H1 (cell line): Measurements from ENCODE around the gene DIP2B. TPM values are rescaled to one million over a fixed set of nuclear protein-coding genes. Genes with fewer than 3 reads are reported as not detected.

Experiments
- CTCF ChIA-PET: fragments of 300-600 bp; sonication (Branson Sonifier 250); formaldehyde crosslinking; loops from one replicate; lab custom pipeline; 2021; ENCODE audit not compliant: partially characterized antibody; lab: Charles Lee
- POLR2A ChIA-PET: fragments of 300-600 bp; sonication (Branson Sonifier 250); formaldehyde crosslinking; loops from one replicate; lab custom pipeline; 2021; ENCODE audit warnings: inconsistent platforms; ENCODE audit not compliant: partially characterized antibody; lab: Charles Lee
- DNase-seq, 2 experiments: peaks; one replicate each; pipeline versions ENCODE4 v3.0.0 to v3.0.0-alpha.2; 2010 to 2022; ENCODE audit warnings: low spot score in 2 of 2, low read depth in 1 of 2, mixed read lengths in 1 of 2
- FAIRE-seq: peaks from 2 replicates; lab custom pipeline; 2011; peaks lifted over from hg19 to GRCh38; lab: Jason Lieb, UNC
- H2AFZ ChIP-seq: 2 replicates; pipeline ENCODE4 v1.8.1; 2012; ENCODE audit warnings: low read length, inconsistent platforms
- H2AK5ac ChIP-seq: 2 replicates; pipeline ENCODE4 v1.6.1; 2013; ENCODE audit warnings: low read depth, low read length
- H2BK120ac ChIP-seq: replicated peaks from 2 replicates; pipeline ENCODE3; 2013; ENCODE audit warnings: low read depth, low read length, inconsistent platforms
- H2BK12ac ChIP-seq: 2 replicates; pipeline ENCODE4 v1.6.1; 2013; ENCODE audit warnings: low read depth, low read length
- H2BK15ac ChIP-seq: 2 replicates; pipeline ENCODE4 v1.6.1; 2013; ENCODE audit warnings: low read length
- H2BK20ac ChIP-seq: 2 replicates; pipeline ENCODE4 v1.6.1; 2013; ENCODE audit warnings: low read length
- H2BK5ac ChIP-seq: 2 replicates; pipeline ENCODE4 v1.6.1; 2013; ENCODE audit warnings: low read depth, low read length
- H3K14ac ChIP-seq: 2 replicates; pipeline ENCODE4 v1.6.1; 2013; ENCODE audit warnings: inconsistent platforms; ENCODE audit not compliant: insufficient read length
- H3K18ac ChIP-seq: 2 replicates; pipeline ENCODE4 v1.6.1; 2013; ENCODE audit warnings: low read length; ENCODE audit errors: extremely low read depth
- H3K23ac ChIP-seq: 2 replicates; pipeline ENCODE4 v1.6.1; 2013; ENCODE audit warnings: inconsistent platforms; ENCODE audit not compliant: insufficient read length
- H3K23me2 ChIP-seq: 2 replicates; pipeline ENCODE4 v1.6.1; 2013; ENCODE audit warnings: low read depth, low read length
- H3K27ac ChIP-seq: 2 replicates; pipeline ENCODE4 v1.6.1; 2011; ENCODE audit warnings: low read depth, low read length, inconsistent platforms
- H3K27me3 ChIP-seq, 4 experiments: replicated peaks in 1 of 4; 1 replicate in 1 of 4; 2 replicates in 3 of 4; pipeline versions ENCODE4 v1.6.1 to v1.8.1; 2011 to 2013; ENCODE audit warnings: low read length in 3 of 4, mild to moderate bottlenecking in 3 of 4, inconsistent platforms in 2 of 4, mixed read lengths in 2 of 4, moderate library complexity in 1 of 4; ENCODE audit not compliant: control insufficient read depth in 3 of 4, insufficient read depth in 3 of 4; ENCODE audit errors: extremely low read depth in 1 of 4
- H3K36me3 ChIP-seq, 4 experiments: 2 replicates each; pipeline versions ENCODE4 v1.6.1 to v1.8.1; 2011 to 2013; ENCODE audit warnings: mild to moderate bottlenecking in 4 of 4, low read length in 3 of 4, moderate library complexity in 2 of 4, control low read depth in 1 of 4, inconsistent platforms in 1 of 4; ENCODE audit not compliant: insufficient read depth in 4 of 4, control insufficient read depth in 2 of 4
- H3K4ac ChIP-seq: replicated peaks from 2 replicates; pipeline ENCODE3; 2013; ENCODE audit warnings: low read length, low read depth, mixed read lengths, inconsistent platforms; ENCODE audit not compliant: insufficient read length
- H3K4me1 ChIP-seq, 4 experiments: replicated peaks in 1 of 4; 1 replicate in 1 of 4; 2 replicates in 3 of 4; pipeline versions ENCODE4 v1.6.1 to v1.8.1; 2011 to 2013; ENCODE audit warnings: low read length in 3 of 4, inconsistent platforms in 2 of 4, mixed read lengths in 1 of 4; ENCODE audit not compliant: insufficient read depth in 4 of 4, control insufficient read depth in 3 of 4
- H3K4me2 ChIP-seq, 2 experiments: 2 replicates each; pipeline versions ENCODE4 v1.6.1 to v1.8.1; 2011 to 2013; ENCODE audit warnings: low read depth in 2 of 2, low read length in 2 of 2, control low read depth in 1 of 2, inconsistent platforms in 1 of 2, mild to moderate bottlenecking in 1 of 2; ENCODE audit not compliant: insufficient read depth in 1 of 2
- H3K4me3 ChIP-seq, 4 experiments: fragments of 200-600, 300-600 bp in 1 of 4; sonication (generic), shearing (Covaris generic), sonication (Bioruptor Twin) in 1 of 4; 2 replicates each; pipeline versions ENCODE4 v1.5.1 to v1.8.1; 2011 to 2016; ENCODE audit warnings: low read length in 4 of 4, low read depth in 3 of 4, control low read depth in 2 of 4, inconsistent platforms in 2 of 4, mild to moderate bottlenecking in 2 of 4, mixed read lengths in 1 of 4, moderate library complexity in 1 of 4; ENCODE audit not compliant: insufficient read depth in 2 of 4; ENCODE audit errors: extremely low read depth in 1 of 4
- H3K56ac ChIP-seq: replicated peaks from 2 replicates; pipeline ENCODE3; 2013; ENCODE audit warnings: low read depth, mild to moderate bottlenecking, mixed read lengths, low read length, inconsistent platforms; ENCODE audit not compliant: insufficient read length
- H3K79me1 ChIP-seq: 2 replicates; pipeline ENCODE4 v1.6.1; 2013; ENCODE audit warnings: low read depth, low read length, control low read depth
- H3K79me2 ChIP-seq, 2 experiments: 2 replicates each; pipeline versions ENCODE4 v1.6.1 to v1.8.1; 2012 to 2013; ENCODE audit warnings: low read length in 2 of 2, mild to moderate bottlenecking in 2 of 2, inconsistent platforms in 1 of 2; ENCODE audit not compliant: insufficient read depth in 2 of 2, control insufficient read depth in 1 of 2
- H3K9ac ChIP-seq, 4 experiments: replicated peaks in 1 of 4; 1 replicate in 1 of 4; 2 replicates in 3 of 4; pipeline versions ENCODE4 v1.6.1 to v1.8.1; 2011 to 2013; ENCODE audit warnings: low read depth in 3 of 4, low read length in 3 of 4, control low read depth in 2 of 4, mild to moderate bottlenecking in 2 of 4, moderate library complexity in 2 of 4, inconsistent platforms in 1 of 4; ENCODE audit errors: extremely low read depth in 1 of 4
- H3K9me3 ChIP-seq, 2 experiments: 2 replicates each; pipeline versions ENCODE4 v1.6.1 to v1.8.1; 2012 to 2013; ENCODE audit warnings: mild to moderate bottlenecking in 2 of 2, moderate library complexity in 2 of 2, control low read depth in 1 of 2, inconsistent platforms in 1 of 2, low read depth in 1 of 2, low read length in 1 of 2, mixed read lengths in 1 of 2; ENCODE audit not compliant: insufficient read depth in 2 of 2
- H4K20me1 ChIP-seq, 2 experiments: replicated peaks in 1 of 2; 2 replicates each; pipeline versions ENCODE3 to v1.8.1; 2011 to 2013; ENCODE audit warnings: inconsistent platforms in 2 of 2, low read length in 2 of 2, mild to moderate bottlenecking in 1 of 2; ENCODE audit not compliant: insufficient read depth in 2 of 2, control insufficient read depth in 1 of 2
- H4K5ac ChIP-seq: 2 replicates; pipeline ENCODE4 v1.6.1; 2013; ENCODE audit warnings: low read length, low read depth, mixed read lengths, inconsistent platforms; ENCODE audit not compliant: insufficient read length
- H4K8ac ChIP-seq: 2 replicates; pipeline ENCODE4 v1.8.0; 2013; ENCODE audit warnings: mild to moderate bottlenecking, moderate library complexity, low read length, inconsistent platforms; ENCODE audit not compliant: insufficient read depth; ENCODE audit errors: extremely low read depth
- H4K91ac ChIP-seq: replicated peaks from 2 replicates; pipeline ENCODE3; 2013; ENCODE audit warnings: low read length, mixed read lengths, inconsistent platforms; ENCODE audit not compliant: insufficient read length
- JUND ChIP-seq: IDR thresholded peaks from 2 replicates; pipeline ENCODE4 v1.6.1; 2011; ENCODE audit warnings: mild to moderate bottlenecking, improper control_type of control experiment, low read length
- KDM1A ChIP-seq: fragments of 200-600, 300-600 bp; sonication (generic); IDR thresholded peaks from 2 replicates; pipeline ENCODE4 v1.7.1; 2016; ENCODE audit warnings: mild to moderate bottlenecking, low read length, borderline replicate concordance
- WGBS, 2 experiments: shearing (Covaris generic) in 1 of 2; methylation state at CpG; one replicate each; pipeline versions ENCODE4 v1.1.6 to v1.1.7; 2013 to 2015; ENCODE audit warnings: low lambda C conversion rate in 2 of 2, mixed read lengths in 2 of 2, inconsistent platforms in 1 of 2, low coverage in 1 of 2, missing lambda C conversion rate in 1 of 2; ENCODE audit not compliant: insufficient replicate concordance in 2 of 2, insufficient coverage in 1 of 2, insufficient read length in 1 of 2; ENCODE audit errors: extremely low coverage in 1 of 2, missing lambda C conversion rate in 1 of 2; 5-methylcytosine and 5-hydroxymethylcytosine counted together
- polyA plus RNA-seq, 7 experiments: library from polyadenylated mRNA; depleted of rRNA in 3 of 7; stranded (reverse) in 5 of 7; unstranded in 2 of 7; fragments of >200 nt in 5 of 7; fragments of 200-250 nt in 2 of 7; gene quantifications; 1 replicate in 5 of 7; 2 replicates in 1 of 7; 4 replicates in 1 of 7; pipeline versions ENCODE4 v1.2.1 to v1.2.3, GENCODE V29; 2011 to 2013; ENCODE audit warnings: missing spikeins in 2 of 7, mixed read lengths in 2 of 7
- total RNA-seq: library from RNA; stranded (reverse); fragmentation: NEBNext Ultra II Directional; extraction: Animal tissue kit (Norgen Biotek cat#: 25700); gene quantifications from 2 replicates; pipeline ENCODE4 v1.2.1, GENCODE V29; 2021

DIP2B gene
- total and polyA plus RNA-seq, 2 of the 8 experiments (the other 6 are each of a cell fraction or from before 2014, with no cell fraction given) = 11.1 to 29.6 TPM

- Histone ChIP-seq H4K91ac (no peak overlapping the region), H3K4me3 (no peak overlapping the region), H3K9ac (no peak overlapping the region), H3K23ac (no peak overlapping the region), H4K5ac (no peak overlapping the region), H3K27me3 (no peaks in the 10 kb centered on the region), H2BK20ac (no peak overlapping the region; the same call in 1 of the 2 replicates), H3K23me2 (no peaks in the 10 kb centered on the region; the same call in 1 of the 2 replicates), H4K8ac (no peak overlapping the region), H2AFZ (no peak overlapping the region), H3K56ac (no peak overlapping the region), H3K4me1 (peaks cover 6 to 28% (median 21%) of the 10 kb centered on the region in 4 experiments), H3K27ac (no peak overlapping the region), H2BK120ac (no peak overlapping the region), H2BK5ac (peak overlapping the region; percentile 36; the same call in 1 of the 2 replicates), H3K18ac (no peak overlapping the region), H4K20me1 (no peaks in the 10 kb centered on the region), H2AK5ac (no peak overlapping the region), H3K79me1 (peaks cover 3% of the 10 kb centered on the region; the same call in 1 of the 2 replicates), H3K79me2 (peaks cover 0 to 72% of the 10 kb centered on the region in 2 experiments; a peak in 2 of 4 replicates), H3K4ac (no peak overlapping the region), H2BK12ac (0 out of 2 replicates have a peak overlapping the region, but pooled peaks have one; percentile 65), H2BK15ac (no peak overlapping the region; the same call in 1 of the 2 replicates), H3K14ac (no peak overlapping the region), H3K9me3 (no peaks in the 10 kb centered on the region), H3K36me3 (no peaks in the 10 kb centered on the region), H3K4me2 (no peak overlapping the region)
- 96% methylated on average over 2 of the region's 2 CpGs; no CpG with 5 or more reads in 1 of the 2 experiments for WGBS, 2 experiments
- no peak for DNase-seq
- ChIA-PET CTCF (interaction anchor here (0.6 to 6.6 kb wide), 4 partner anchors 12 to 115 kb away, joined by 3 to 28 read pairs (median 3); partner anchors contain the start of gene DIP2B), POLR2A (no interaction called here)
- FAIRE-seq = no peak
- no peak for TF ChIP-seq JUND
- TF ChIP-seq KDM1A = peak; percentile 60; the same call in 1 of the 2 replicates
These were observed 114.8 kb downstream of the DIP2B start for GRCh38 chr12:50619610-50619958.
